Spleen (tissue), 7 donors: ENCODE measurements around the gene C9orf78.

Experiments
- CTCF ChIP-seq, 11 experiments: fragments of 200-600 bp in 7 of 11; fragments of 450-650 bp in 4 of 11; sonication (generic) in 4 of 11; IDR thresholded peaks in 8 of 11; conservative IDR thresholded peaks in 3 of 11; 1 replicate in 7 of 11; 2 replicates in 4 of 11; pipeline versions ENCODE4 v1.4.0 to v1.8.0; 2016 to 2021; ENCODE audit warnings: antibody characterized with exemption in 11 of 11, inconsistent platforms in 4 of 11, mild to moderate bottlenecking in 1 of 11
- POLR2A ChIP-seq, 3 donors: fragments of 450-650 bp; IDR thresholded peaks; one replicate each; pipeline ENCODE4 v1.5.1; 2017; ENCODE audit warnings: antibody characterized with exemption in 3 of 3, mild to moderate bottlenecking in 1 of 3
- POLR2AphosphoS5 ChIP-seq, 3 donors: sonication (generic); formaldehyde crosslinking; IDR thresholded peaks; one replicate each; pipeline ENCODE4 v1.5.1; 2017; ENCODE audit warnings: antibody characterized with exemption in 3 of 3
- donor health status: DM: no; HTN: no; CAD: no; lungs with moderate emphysema.
- donor health status: DM: no; HTN: no; CAD: no.
- donor health status: DM: no; HTN: no; CAD: no.

GRCh38 chr9:129786481-129786880 lies 48.6 kb downstream of the C9orf78 start:
- no peak for TF ChIP-seq CTCF (IDR thresholded peaks at IDR 0.05 in 8 of 11, conservative IDR thresholded peaks at IDR 0.05 in 3 of 11)
- TF ChIP-seq POLR2A (IDR thresholded peaks at IDR 0.05) = no peak
- no peak for TF ChIP-seq POLR2AphosphoS5 (IDR thresholded peaks at IDR 0.05)
